Measurements from ENCODE around the gene SERPINE1.

The SERPINE1 gene

GRCh38 chr7:101133621-101134398 lies 6.9 kb downstream of the SERPINE1 start:
- Mint-ChIP-seq H3K4me3 (no peak overlapping the region), H3K27ac (peak overlapping the region in 2 of 3 experiments; percentile 10 to 57), H3K27me3 (ENCODE audit: low read depth) (peaks cover 38% of the 10 kb centered on the region), H3K9me3 (no peaks in the 10 kb centered on the region), H3K36me3 (ENCODE audit: low read depth) (no peaks in the 10 kb centered on the region), H3K4me1 (peaks cover 16% of the 10 kb centered on the region)
- TF ChIP-seq, protein P1, sequence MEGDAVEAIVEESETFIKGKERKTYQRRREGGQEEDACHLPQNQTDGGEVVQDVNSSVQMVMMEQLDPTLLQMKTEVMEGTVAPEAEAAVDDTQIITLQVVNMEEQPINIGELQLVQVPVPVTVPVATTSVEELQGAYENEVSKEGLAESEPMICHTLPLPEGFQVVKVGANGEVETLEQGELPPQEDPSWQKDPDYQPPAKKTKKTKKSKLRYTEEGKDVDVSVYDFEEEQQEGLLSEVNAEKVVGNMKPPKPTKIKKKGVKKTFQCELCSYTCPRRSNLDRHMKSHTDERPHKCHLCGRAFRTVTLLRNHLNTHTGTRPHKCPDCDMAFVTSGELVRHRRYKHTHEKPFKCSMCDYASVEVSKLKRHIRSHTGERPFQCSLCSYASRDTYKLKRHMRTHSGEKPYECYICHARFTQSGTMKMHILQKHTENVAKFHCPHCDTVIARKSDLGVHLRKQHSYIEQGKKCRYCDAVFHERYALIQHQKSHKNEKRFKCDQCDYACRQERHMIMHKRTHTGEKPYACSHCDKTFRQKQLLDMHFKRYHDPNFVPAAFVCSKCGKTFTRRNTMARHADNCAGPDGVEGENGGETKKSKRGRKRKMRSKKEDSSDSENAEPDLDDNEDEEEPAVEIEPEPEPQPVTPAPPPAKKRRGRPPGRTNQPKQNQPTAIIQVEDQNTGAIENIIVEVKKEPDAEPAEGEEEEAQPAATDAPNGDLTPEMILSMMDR (IDR thresholded peaks at IDR 0.05; ENCODE audit: unreplicated experiment in 3 of 3), result no peak

- H3K27ac Mint-ChIP-seq, result peak overlapping the region in 1 of 3 experiments; percentile 10
- no peaks in the 10 kb centered on the region for H3K9me3 Mint-ChIP-seq
- TF ChIP-seq, protein P1 (IDR thresholded peaks at IDR 0.05; ENCODE audit: unreplicated experiment in 3 of 3), result no peak
- H3K4me3 Mint-ChIP-seq, result no peak overlapping the region
- peaks cover 16% of the 10 kb centered on the region for H3K4me1 Mint-ChIP-seq
- no peaks in the 10 kb centered on the region for H3K36me3 Mint-ChIP-seq (ENCODE audit: low read depth)
- H3K27me3 Mint-ChIP-seq (ENCODE audit: low read depth), result peaks cover 38% of the 10 kb centered on the region
These were observed 7.6 kb downstream of the SERPINE1 start for GRCh38 chr7:101134399-101134980.

DNA sequence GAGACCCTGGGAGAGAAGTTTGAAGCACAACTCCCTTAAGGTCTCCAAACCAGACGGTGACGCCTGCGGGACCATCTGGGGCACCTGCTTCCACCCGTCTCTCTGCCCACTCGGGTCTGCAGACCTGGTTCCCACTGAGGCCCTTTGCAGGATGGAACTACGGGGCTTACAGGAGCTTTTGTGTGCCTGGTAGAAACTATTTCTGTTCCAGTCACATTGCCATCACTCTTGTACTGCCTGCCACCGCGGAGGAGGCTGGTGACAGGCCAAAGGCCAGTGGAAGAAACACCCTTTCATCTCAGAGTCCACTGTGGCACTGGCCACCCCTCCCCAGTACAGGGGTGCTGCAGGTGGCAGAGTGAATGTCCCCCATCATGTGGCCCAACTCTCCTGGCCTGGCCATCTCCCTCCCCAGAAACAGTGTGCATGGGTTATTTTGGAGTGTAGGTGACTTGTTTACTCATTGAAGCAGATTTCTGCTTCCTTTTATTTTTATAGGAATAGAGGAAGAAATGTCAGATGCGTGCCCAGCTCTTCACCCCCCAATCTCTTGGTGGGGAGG lies 10.8 kb downstream of the SERPINE1 start:
- Mint-ChIP-seq H3K36me3 (ENCODE audit: low read depth) (no peaks in the 10 kb centered on the region), H3K4me3 (no peak overlapping the region), H3K4me1 (peaks cover 23% of the 10 kb centered on the region), H3K27me3 (ENCODE audit: low read depth) (peaks cover 25% of the 10 kb centered on the region), H3K9me3 (no peaks in the 10 kb centered on the region), H3K27ac (no peak overlapping the region)
- TF ChIP-seq, protein P1 (IDR thresholded peaks at IDR 0.05; ENCODE audit: unreplicated experiment in 3 of 3), result no peak

DNA sequence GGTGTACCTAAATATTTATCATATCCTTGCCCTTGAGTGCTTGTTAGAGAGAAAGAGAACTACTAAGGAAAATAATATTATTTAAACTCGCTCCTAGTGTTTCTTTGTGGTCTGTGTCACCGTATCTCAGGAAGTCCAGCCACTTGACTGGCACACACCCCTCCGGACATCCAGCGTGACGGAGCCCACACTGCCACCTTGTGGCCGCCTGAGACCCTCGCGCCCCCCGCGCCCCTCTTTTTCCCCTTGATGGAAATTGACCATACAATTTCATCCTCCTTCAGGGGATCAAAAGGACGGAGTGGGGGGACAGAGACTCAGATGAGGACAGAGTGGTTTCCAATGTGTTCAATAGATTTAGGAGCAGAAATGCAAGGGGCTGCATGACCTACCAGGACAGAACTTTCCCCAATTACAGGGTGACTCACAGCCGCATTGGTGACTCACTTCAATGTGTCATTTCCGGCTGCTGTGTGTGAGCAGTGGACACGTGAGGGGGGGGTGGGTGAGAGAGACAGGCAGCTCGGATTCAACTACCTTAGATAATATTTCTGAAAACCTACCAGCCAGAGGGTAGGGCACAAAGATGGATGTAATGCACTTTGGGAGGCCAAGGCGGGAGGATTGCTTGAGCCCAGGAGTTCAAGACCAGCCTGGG lies 11.4 kb downstream of the SERPINE1 start:
- Mint-ChIP-seq H3K36me3 (ENCODE audit: low read depth) (no peaks in the 10 kb centered on the region), H3K4me1 (peaks cover 23% of the 10 kb centered on the region), H3K4me3 (peak overlapping the region; percentile 8 to 43 (median 32)), H3K27ac (peak overlapping the region; percentile 58 to 73 (median 60)), H3K9me3 (no peaks in the 10 kb centered on the region), H3K27me3 (ENCODE audit: low read depth) (peaks cover 25% of the 10 kb centered on the region)
- TF ChIP-seq, protein P1 (IDR thresholded peaks at IDR 0.05; ENCODE audit: unreplicated experiment in 3 of 3), result peak; percentile 76 to 83 (median 79)

GRCh38 chr7:101140339-101140699 lies 13.4 kb downstream of the SERPINE1 start:
- Mint-ChIP-seq H3K36me3 (ENCODE audit: low read depth) (no peaks in the 10 kb centered on the region), H3K4me1 (peaks cover 20% of the 10 kb centered on the region), H3K9me3 (no peaks in the 10 kb centered on the region), H3K27me3 (ENCODE audit: low read depth) (peaks cover 24% of the 10 kb centered on the region), H3K27ac (peak overlapping the region in 2 of 3 experiments; percentile 38 to 65), H3K4me3 (no peak overlapping the region)
- TF ChIP-seq, protein P1 (IDR thresholded peaks at IDR 0.05; ENCODE audit: unreplicated experiment in 3 of 3), result no peak
